Liver (tissue), 9 donors: Measurements from ENCODE around the gene GALNTL6. TPM values are rescaled to one million over a fixed set of nuclear protein-coding genes. Genes with fewer than 3 reads are reported as not detected.

ENCODE experiments used
- DNase-seq: peaks from one replicate; pipeline ENCODE4 v3.0.0-alpha.2; 2017; ENCODE audit warnings: low spot score
- H3K27ac ChIP-seq, 2 donors: one replicate each; pipeline ENCODE4 v1.7.0; 2013; ENCODE audit warnings: inconsistent platforms in 2 of 2, low read length in 2 of 2, control low read depth in 1 of 2, low read depth in 1 of 2, mild to moderate bottlenecking in 1 of 2
- H3K27me3 ChIP-seq, 4 donors: one replicate each; pipeline versions ENCODE4 v1.6.1 to v1.7.0; 2013; ENCODE audit warnings: low read length in 3 of 4, inconsistent platforms in 1 of 4, mild to moderate bottlenecking in 1 of 4, moderate library complexity in 1 of 4; ENCODE audit not compliant: control insufficient read depth in 4 of 4, insufficient read depth in 4 of 4
- H3K36me3 ChIP-seq, 4 donors: one replicate each; pipeline versions ENCODE4 v1.6.1 to v1.7.0; 2013; ENCODE audit warnings: low read length in 3 of 4, mild to moderate bottlenecking in 3 of 4, low read depth in 1 of 4, moderate library complexity in 1 of 4; ENCODE audit not compliant: control insufficient read depth in 4 of 4, insufficient read depth in 3 of 4
- H3K4me1 ChIP-seq, 4 donors: one replicate each; pipeline versions ENCODE4 v1.6.1 to v1.7.0; 2013; ENCODE audit warnings: low read length in 3 of 4, mild to moderate bottlenecking in 3 of 4, moderate library complexity in 1 of 4; ENCODE audit not compliant: control insufficient read depth in 4 of 4, insufficient read depth in 4 of 4
- H3K4me3 ChIP-seq, 3 donors: one replicate each; pipeline versions ENCODE4 v1.6.1 to v1.7.0; 2013; ENCODE audit warnings: low read length in 3 of 3, control low read depth in 1 of 3, low read depth in 1 of 3, mild to moderate bottlenecking in 1 of 3
- H3K9ac ChIP-seq, 2 donors: one replicate each; pipeline ENCODE4 v1.7.0; 2013; ENCODE audit warnings: low read length in 2 of 2, mild to moderate bottlenecking in 2 of 2, moderate library complexity in 2 of 2, control low read depth in 1 of 2, low read depth in 1 of 2
- H3K9me3 ChIP-seq, 4 donors: one replicate each; pipeline versions ENCODE4 v1.6.1 to v1.7.0; 2013; ENCODE audit warnings: low read length in 3 of 4; ENCODE audit not compliant: control insufficient read depth in 4 of 4
- EGR1 ChIP-seq, 2 donors: IDR thresholded peaks; 2 replicates each; pipeline ENCODE4 v1.6.1; 2016 to 2018; ENCODE audit warnings: antibody characterized with exemption in 2 of 2, low read depth in 2 of 2
- FOXA1 ChIP-seq: IDR thresholded peaks from 2 replicates; pipeline ENCODE4 v1.6.1; 2016; ENCODE audit warnings: antibody characterized with exemption
- FOXA2 ChIP-seq: IDR thresholded peaks from 2 replicates; pipeline ENCODE4 v1.6.1; 2016; ENCODE audit warnings: antibody characterized with exemption
- GABPA ChIP-seq, 2 donors: IDR thresholded peaks in 1 of 2; conservative IDR thresholded peaks in 1 of 2; 2 replicates each; pipeline ENCODE4 v1.6.1; 2016; ENCODE audit warnings: antibody characterized with exemption in 2 of 2, mild to moderate bottlenecking in 1 of 2, moderate library complexity in 1 of 2
- HNF4G ChIP-seq: IDR thresholded peaks from 2 replicates; pipeline ENCODE4 v1.6.1; 2016; ENCODE audit warnings: antibody characterized with exemption
- JUND ChIP-seq, 2 donors: IDR thresholded peaks; 2 replicates each; pipeline ENCODE4 v1.6.1; 2016; ENCODE audit warnings: antibody characterized with exemption in 2 of 2
- NR2F2 ChIP-seq: IDR thresholded peaks from 2 replicates; pipeline ENCODE4 v1.6.1; 2016; ENCODE audit warnings: antibody characterized with exemption
- RAD21 ChIP-seq, 2 donors: IDR thresholded peaks; 2 replicates each; pipeline ENCODE4 v1.6.1; 2016; ENCODE audit warnings: antibody characterized with exemption in 2 of 2, mild to moderate bottlenecking in 2 of 2
- RXRA ChIP-seq, 2 donors: IDR thresholded peaks; 2 replicates each; pipeline ENCODE4 v1.6.1; 2017 to 2018; ENCODE audit warnings: antibody characterized with exemption in 2 of 2, mild to moderate bottlenecking in 1 of 2
- SP1 ChIP-seq: IDR thresholded peaks from 2 replicates; pipeline ENCODE4 v1.6.1; 2018; ENCODE audit warnings: antibody characterized with exemption, mild to moderate bottlenecking
- TAF1 ChIP-seq: conservative IDR thresholded peaks from 2 replicates; pipeline ENCODE4 v1.6.1; 2016; ENCODE audit warnings: antibody characterized with exemption, mild to moderate bottlenecking
- YY1 ChIP-seq: IDR thresholded peaks from 2 replicates; pipeline ENCODE4 v1.6.1; 2016; ENCODE audit warnings: antibody characterized with exemption, mild to moderate bottlenecking
- WGBS: extraction: QIAGEN DNeasy Blood & Tissue Kit; methylation state at CpG from one replicate; pipeline ENCODE4 v1.1.7; 2013; 5-methylcytosine and 5-hydroxymethylcytosine counted together
- polyA plus RNA-seq, 2 donors: library from polyadenylated mRNA; stranded (reverse) in 1 of 2; unstranded in 1 of 2; fragments of 200-250 nt in 1 of 2; fragments of >200 nt in 1 of 2; fragmentation: Nextera tagmentation in 1 of 2; extraction: Ambion mirVana in 1 of 2; gene quantifications; one replicate each; pipeline versions ENCODE4 v1.2.1 to v1.2.3, GENCODE V29; 2013 to 2015
- total RNA-seq, 2 donors: library from RNA; depleted of rRNA; stranded (reverse); fragments of >200 nt; gene quantifications; one replicate each; pipeline ENCODE4 v1.2.3, GENCODE V29; 2014
- TF ChIP-seq, protein P1 (sequence below): IDR thresholded peaks from 2 replicates; pipeline ENCODE4 v1.6.1; 2016; ENCODE audit warnings: antibody characterized with exemption
- TF ChIP-seq, protein P2 (sequence below): IDR thresholded peaks from 2 replicates; pipeline ENCODE4 v1.6.1; 2016; ENCODE audit warnings: antibody characterized with exemption
- TF ChIP-seq, protein P3 (sequence below): IDR thresholded peaks from 2 replicates; pipeline ENCODE4 v1.6.1; 2016; ENCODE audit warnings: antibody characterized with exemption
- TF ChIP-seq, protein P4 (sequence below): IDR thresholded peaks from 2 replicates; pipeline ENCODE4 v1.6.1; 2016; ENCODE audit warnings: antibody characterized with exemption, mild to moderate bottlenecking
- donor health status: healthy.
- donor health status: healthy.
- donor health status: healthy.
- donor health status: healthy.
- donor health status: healthy.

Gene GALNTL6
- total and polyA plus RNA-seq, 4 donors = 0.06 to 0.08 TPM; not detected in 2

DNA sequence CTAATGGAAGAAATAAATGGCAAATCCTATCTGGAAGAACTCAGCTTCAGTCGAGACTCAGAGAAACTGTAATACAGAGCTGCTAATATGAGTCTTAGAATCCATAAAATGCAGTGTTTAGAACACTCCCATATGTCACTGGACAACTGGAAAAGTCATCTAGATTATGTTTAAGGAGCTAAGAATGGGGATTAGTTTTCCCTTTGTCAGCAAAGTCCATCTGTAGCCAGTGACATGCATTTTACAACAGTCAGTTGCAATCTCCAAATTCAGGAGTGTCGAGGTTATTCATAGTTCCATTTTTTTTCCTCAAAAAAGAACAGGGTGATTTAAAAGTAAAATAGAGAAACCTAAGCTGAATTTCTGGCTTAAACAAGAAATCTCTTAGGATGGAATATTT, 838.8 kb downstream of the GALNTL6 start:
- H3K9ac ChIP-seq = no peak overlapping the region
- WGBS = 74% methylated on average over 2 of the region's 2 CpGs
- TF ChIP-seq, protein P1, sequence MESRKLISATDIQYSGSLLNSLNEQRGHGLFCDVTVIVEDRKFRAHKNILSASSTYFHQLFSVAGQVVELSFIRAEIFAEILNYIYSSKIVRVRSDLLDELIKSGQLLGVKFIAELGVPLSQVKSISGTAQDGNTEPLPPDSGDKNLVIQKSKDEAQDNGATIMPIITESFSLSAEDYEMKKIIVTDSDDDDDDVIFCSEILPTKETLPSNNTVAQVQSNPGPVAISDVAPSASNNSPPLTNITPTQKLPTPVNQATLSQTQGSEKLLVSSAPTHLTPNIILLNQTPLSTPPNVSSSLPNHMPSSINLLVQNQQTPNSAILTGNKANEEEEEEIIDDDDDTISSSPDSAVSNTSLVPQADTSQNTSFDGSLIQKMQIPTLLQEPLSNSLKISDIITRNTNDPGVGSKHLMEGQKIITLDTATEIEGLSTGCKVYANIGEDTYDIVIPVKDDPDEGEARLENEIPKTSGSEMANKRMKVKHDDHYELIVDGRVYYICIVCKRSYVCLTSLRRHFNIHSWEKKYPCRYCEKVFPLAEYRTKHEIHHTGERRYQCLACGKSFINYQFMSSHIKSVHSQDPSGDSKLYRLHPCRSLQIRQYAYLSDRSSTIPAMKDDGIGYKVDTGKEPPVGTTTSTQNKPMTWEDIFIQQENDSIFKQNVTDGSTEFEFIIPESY = no peak
- TF ChIP-seq, protein P2, sequence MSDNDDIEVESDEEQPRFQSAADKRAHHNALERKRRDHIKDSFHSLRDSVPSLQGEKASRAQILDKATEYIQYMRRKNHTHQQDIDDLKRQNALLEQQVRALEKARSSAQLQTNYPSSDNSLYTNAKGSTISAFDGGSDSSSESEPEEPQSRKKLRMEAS = no peak
- no peak for TF ChIP-seq FOXA1
- no peak for TF ChIP-seq FOXA2
- TF ChIP-seq, protein P3, sequence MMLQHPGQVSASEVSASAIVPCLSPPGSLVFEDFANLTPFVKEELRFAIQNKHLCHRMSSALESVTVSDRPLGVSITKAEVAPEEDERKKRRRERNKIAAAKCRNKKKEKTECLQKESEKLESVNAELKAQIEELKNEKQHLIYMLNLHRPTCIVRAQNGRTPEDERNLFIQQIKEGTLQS = no peak
- no peaks in the 10 kb centered on the region for H3K9me3 ChIP-seq
- no peak for DNase-seq
- no peaks in the 10 kb centered on the region for H3K4me1 ChIP-seq
- H3K27me3 ChIP-seq = peaks cover 0 to 4% (median 0%) of the 10 kb centered on the region in 4 donors
- no peak overlapping the region for H3K4me3 ChIP-seq
- no peak overlapping the region for H3K27ac ChIP-seq
- no peaks in the 10 kb centered on the region for H3K36me3 ChIP-seq

DNA sequence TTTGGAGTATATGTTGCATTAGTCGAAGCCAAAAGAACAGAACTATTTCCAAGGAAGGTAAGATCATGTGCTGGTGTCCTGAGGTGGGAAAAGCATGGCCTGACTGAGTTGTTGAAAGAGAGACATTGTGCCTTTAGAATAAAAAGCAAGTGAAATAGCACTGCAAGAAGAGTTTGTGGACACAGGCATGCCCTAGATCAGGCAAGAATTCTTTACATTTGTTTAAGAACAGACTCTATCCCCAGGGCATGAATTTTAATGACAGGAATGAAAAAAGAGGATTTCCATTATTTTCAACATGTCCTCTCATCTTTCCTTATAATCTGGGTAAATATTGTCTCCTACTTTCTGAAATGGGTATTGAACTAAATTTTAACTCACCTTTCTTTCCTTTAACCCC, 839.2 kb downstream of the GALNTL6 start:
- H3K9ac ChIP-seq = no peak overlapping the region
- H3K27ac ChIP-seq = no peak overlapping the region
- H3K27me3 ChIP-seq = peaks cover 0 to 4% (median 0%) of the 10 kb centered on the region in 4 donors
- no peak for DNase-seq
- TF ChIP-seq HNF4G (no peak), FOXA2 (no peak), YY1 (no peak), SP1 (no peak), NR2F2 (no peak), JUND (IDR thresholded peaks at IDR 0.05) (no peak), GABPA (IDR thresholded peaks at IDR 0.05 in 1 of 2, conservative IDR thresholded peaks at IDR 0.05 in 1 of 2) (no peak), RXRA (IDR thresholded peaks at IDR 0.05) (no peak), FOXA1 (no peak), RAD21 (IDR thresholded peaks at IDR 0.05) (no peak), EGR1 (IDR thresholded peaks at IDR 0.05; ENCODE audit: low read depth in 2 of 2) (no peak), TAF1 (no peak)
- TF ChIP-seq, protein P2 = no peak
- TF ChIP-seq, protein P3 = no peak
- TF ChIP-seq, protein P4, sequence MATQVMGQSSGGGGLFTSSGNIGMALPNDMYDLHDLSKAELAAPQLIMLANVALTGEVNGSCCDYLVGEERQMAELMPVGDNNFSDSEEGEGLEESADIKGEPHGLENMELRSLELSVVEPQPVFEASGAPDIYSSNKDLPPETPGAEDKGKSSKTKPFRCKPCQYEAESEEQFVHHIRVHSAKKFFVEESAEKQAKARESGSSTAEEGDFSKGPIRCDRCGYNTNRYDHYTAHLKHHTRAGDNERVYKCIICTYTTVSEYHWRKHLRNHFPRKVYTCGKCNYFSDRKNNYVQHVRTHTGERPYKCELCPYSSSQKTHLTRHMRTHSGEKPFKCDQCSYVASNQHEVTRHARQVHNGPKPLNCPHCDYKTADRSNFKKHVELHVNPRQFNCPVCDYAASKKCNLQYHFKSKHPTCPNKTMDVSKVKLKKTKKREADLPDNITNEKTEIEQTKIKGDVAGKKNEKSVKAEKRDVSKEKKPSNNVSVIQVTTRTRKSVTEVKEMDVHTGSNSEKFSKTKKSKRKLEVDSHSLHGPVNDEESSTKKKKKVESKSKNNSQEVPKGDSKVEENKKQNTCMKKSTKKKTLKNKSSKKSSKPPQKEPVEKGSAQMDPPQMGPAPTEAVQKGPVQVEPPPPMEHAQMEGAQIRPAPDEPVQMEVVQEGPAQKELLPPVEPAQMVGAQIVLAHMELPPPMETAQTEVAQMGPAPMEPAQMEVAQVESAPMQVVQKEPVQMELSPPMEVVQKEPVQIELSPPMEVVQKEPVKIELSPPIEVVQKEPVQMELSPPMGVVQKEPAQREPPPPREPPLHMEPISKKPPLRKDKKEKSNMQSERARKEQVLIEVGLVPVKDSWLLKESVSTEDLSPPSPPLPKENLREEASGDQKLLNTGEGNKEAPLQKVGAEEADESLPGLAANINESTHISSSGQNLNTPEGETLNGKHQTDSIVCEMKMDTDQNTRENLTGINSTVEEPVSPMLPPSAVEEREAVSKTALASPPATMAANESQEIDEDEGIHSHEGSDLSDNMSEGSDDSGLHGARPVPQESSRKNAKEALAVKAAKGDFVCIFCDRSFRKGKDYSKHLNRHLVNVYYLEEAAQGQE = no peak
- TF ChIP-seq, protein P1 = no peak
- no peaks in the 10 kb centered on the region for H3K9me3 ChIP-seq
- WGBS = 79% methylated on average over 1 of the region's 1 CpG
- H3K4me3 ChIP-seq = no peak overlapping the region
- H3K36me3 ChIP-seq = no peaks in the 10 kb centered on the region
- H3K4me1 ChIP-seq = no peaks in the 10 kb centered on the region
